Ishikawa (cell line): Measurements from ENCODE around the gene CD37.

Experiments
- CEBPB ChIP-seq: IDR thresholded peaks from 2 replicates; pipeline ENCODE4 v1.6.1; 2012
- CREB1 ChIP-seq: IDR thresholded peaks from 2 replicates; pipeline ENCODE4 v1.6.1; 2012; ENCODE audit warnings: low read depth
- EGR1 ChIP-seq: IDR thresholded peaks from 2 replicates; pipeline ENCODE4 v1.6.1; 2012
- EP300 ChIP-seq: IDR thresholded peaks from 2 replicates; pipeline ENCODE4 v1.6.1; 2012; ENCODE audit warnings: borderline replicate concordance
- FOXM1 ChIP-seq: IDR thresholded peaks from 2 replicates; pipeline ENCODE4 v1.6.1; 2012; ENCODE audit warnings: low read depth, borderline replicate concordance
- MAX ChIP-seq: IDR thresholded peaks from 2 replicates; pipeline ENCODE4 v1.6.1; 2012
- NFIC ChIP-seq: IDR thresholded peaks from 2 replicates; pipeline ENCODE4 v1.6.1; 2012
- REST ChIP-seq: IDR thresholded peaks from 2 replicates; pipeline ENCODE4 v1.6.1; 2012; ENCODE audit warnings: low read depth, mild to moderate bottlenecking
- TAF1 ChIP-seq: IDR thresholded peaks from 2 replicates; pipeline ENCODE4 v1.6.1; 2012; ENCODE audit warnings: low read depth, mild to moderate bottlenecking
- TEAD4 ChIP-seq: IDR thresholded peaks from 2 replicates; pipeline ENCODE4 v1.6.1; 2012
- YY1 ChIP-seq: IDR thresholded peaks from 2 replicates; pipeline ENCODE4 v1.6.1; 2012; ENCODE audit warnings: low read depth
- ZBTB7A ChIP-seq: IDR thresholded peaks from 2 replicates; pipeline ENCODE4 v1.6.1; 2012; ENCODE audit warnings: low read depth

- TF ChIP-seq REST (no peak), EP300 (no peak), TEAD4 (no peak), YY1 (no peak), CREB1 (no peak), TAF1 (no peak), FOXM1 (no peak), CEBPB (no peak), MAX (no peak), EGR1 (no peak), ZBTB7A (no peak), NFIC (no peak)
Measured at GRCh38 chr19:49340865-49341718, 5.9 kb downstream of the CD37 start.
